ENCODE data around the gene POU3F3.

- TF ChIP-seq CTCF (conservative IDR thresholded peaks at IDR 0.05; ENCODE audit: low read length) = no peak
- TF ChIP-seq EZH2phosphoT487 (IDR thresholded peaks at IDR 0.05; ENCODE audit: borderline replicate concordance, low read depth, low read length) = no peak
Observed at GRCh38 chr2:104880076-104880475, 26.2 kb downstream of the POU3F3 start.
